Measurements from ENCODE around the gene CRTAC1. TPM values are rescaled to one million over a fixed set of nuclear protein-coding genes. Genes with fewer than 3 reads are reported as not detected.

The CRTAC1 gene
- total RNA-seq, 4 donors from 2014 or later = 1.4 to 3.5 (median 2.3) TPM

- TF ChIP-seq CTCF (IDR thresholded peaks at IDR 0.05) = peak in 1 of 3 donors; percentile 28
- no peak for TF ChIP-seq POLR2A (IDR thresholded peaks at IDR 0.05)
- intact Hi-C loops (cut with DNase I; ENCODE audit: low total_unique reads) = loop anchor here (5.0 to 10.0 kb wide), 2 partner anchors 122 to 400 kb away; no protein-coding TSS in a partner anchor
- WGBS, 2 donors = 6 to 27% methylated on average over 3 to 11 of the region's 11 CpGs
- H3K4me3 ChIP-seq (ENCODE audit: low read depth, poor library complexity, severe bottlenecking) = no peak overlapping the region
- DNase-seq (ENCODE audit: low spot score in 2 of 2) = peak; percentile 43 to 93
Observed at GRCh38 chr10:97914837-97915211, 115.6 kb downstream of the CRTAC1 start.

- DNase-seq (ENCODE audit: low spot score in 2 of 2) = no peak
- no peak overlapping the region for H3K4me3 ChIP-seq (ENCODE audit: low read depth, poor library complexity, severe bottlenecking)
- intact Hi-C loops (cut with DNase I; ENCODE audit: low total_unique reads) = loop anchor here (5.0 to 10.0 kb wide), 2 partner anchors 123 to 400 kb away; no protein-coding TSS in a partner anchor
- 48 to 56% methylated on average over 8 to 10 of the region's 10 CpGs for WGBS, 2 donors
- TF ChIP-seq POLR2A (IDR thresholded peaks at IDR 0.05) = no peak
- TF ChIP-seq CTCF (IDR thresholded peaks at IDR 0.05) = no peak
Observed at GRCh38 chr10:97914171-97914836, 116.1 kb downstream of the CRTAC1 start.

- DNase-seq (ENCODE audit: low spot score in 2 of 2) = no peak
- WGBS, 2 donors = 78 to 85% methylated on average over 6 of the region's 6 CpGs
- intact Hi-C loops (cut with DNase I; ENCODE audit: low total_unique reads) = loop anchor here (5.0 to 10.0 kb wide), 2 partner anchors 124 to 401 kb away; no protein-coding TSS in a partner anchor
Observed at GRCh38 chr10:97913614-97914013, 116.8 kb downstream of the CRTAC1 start.

GRCh38 chr10:97913193-97913592, 117.2 kb downstream of the CRTAC1 start:
- WGBS, 2 donors = 88 to 96% methylated on average over 2 of the region's 2 CpGs
- TF ChIP-seq POLR2A (IDR thresholded peaks at IDR 0.05) (no peak), CTCF (IDR thresholded peaks at IDR 0.05) (no peak)
- intact Hi-C loops (cut with DNase I; ENCODE audit: low total_unique reads) = loop anchor here (5.0 to 10.0 kb wide), 2 partner anchors 124 to 402 kb away; no protein-coding TSS in a partner anchor
- no peak for DNase-seq (ENCODE audit: low spot score in 2 of 2)
- no peak overlapping the region for H3K4me3 ChIP-seq (ENCODE audit: low read depth, poor library complexity, severe bottlenecking)

More at GRCh38 chr10:97913614-97914013, 116.8 kb downstream of the CRTAC1 start:
- no peak overlapping the region for H3K4me3 ChIP-seq (ENCODE audit: low read depth, poor library complexity, severe bottlenecking)
- TF ChIP-seq POLR2A (IDR thresholded peaks at IDR 0.05) (no peak), CTCF (IDR thresholded peaks at IDR 0.05) (no peak)

GRCh38 chr10:97911217-97911616, 119.2 kb downstream of the CRTAC1 start:
- 61 to 62% methylated on average over 5 of the region's 5 CpGs for WGBS, 2 donors
- no peak overlapping the region for H3K4me3 ChIP-seq (ENCODE audit: low read depth, poor library complexity, severe bottlenecking)
- DNase-seq (ENCODE audit: low spot score in 2 of 2) = no peak
- no peak for TF ChIP-seq CTCF (IDR thresholded peaks at IDR 0.05)
- no peak for TF ChIP-seq POLR2A (IDR thresholded peaks at IDR 0.05)
- intact Hi-C loops (cut with DNase I; ENCODE audit: low total_unique reads) = loop anchor here (5.0 to 10.0 kb wide), 2 partner anchors 126 to 404 kb away; no protein-coding TSS in a partner anchor

Measured in lower leg skin (tissue), 4 donors.